K562 (cell line): ENCODE results near the gene PTPMT1. TPM values are rescaled to one million over a fixed set of nuclear protein-coding genes. Genes with fewer than 3 reads are reported as not detected.
A peak's percentile ranks its signal among the peaks of the same experiment; 100 is the strongest.

Source experiments
- BRF1 ChIP-seq: IDR thresholded peaks from 3 replicates; pipeline ENCODE4 v1.6.1; 2011; ENCODE audit warnings: borderline replicate concordance, mild to moderate bottlenecking; ENCODE audit not compliant: insufficient read length; ENCODE audit errors: extremely low read depth
- CTBP1 ChIP-seq: fragments of 450-650 bp; IDR thresholded peaks from 2 replicates; pipeline ENCODE4 v1.6.1; 2016; ENCODE audit warnings: borderline replicate concordance
- DDX20 ChIP-seq: fragments of 450-650 bp; IDR thresholded peaks from 2 replicates; pipeline ENCODE4 v1.6.1; 2016; ENCODE audit warnings: missing genetic modification characterization, low read depth, mild to moderate bottlenecking, missing compliant biosample characterization, moderate library complexity
- EHMT2 ChIP-seq: fragments of 450-650 bp; IDR thresholded peaks from 2 replicates; pipeline ENCODE4 v1.6.1; 2018; ENCODE audit warnings: antibody characterized with exemption
- HEY1 ChIP-seq: fragments of 250-450 bp; sonication (Bioruptor Pico); IDR thresholded peaks from 2 replicates; pipeline ENCODE4 v1.5.0; 2020; ENCODE audit warnings: mild to moderate bottlenecking, moderate library complexity, borderline replicate concordance
- KHSRP ChIP-seq: fragments of 450-650 bp; IDR thresholded peaks from 2 replicates; pipeline ENCODE4 v1.6.1; 2017
- MAZ ChIP-seq, 2 experiments: fragments of 450-650 bp in 1 of 2; sonication (generic) in 1 of 2; formaldehyde crosslinking; IDR thresholded peaks in 1 of 2; conservative IDR thresholded peaks in 1 of 2; 2 replicates each; pipeline versions ENCODE4 v1.4.0 to v1.5.0; 2020; ENCODE audit warnings: mild to moderate bottlenecking in 1 of 2, missing genetic modification reagents in 1 of 2
- NELFE ChIP-seq: IDR thresholded peaks from 2 replicates; pipeline ENCODE4 v1.6.1; 2011; ENCODE audit warnings: mild to moderate bottlenecking; ENCODE audit not compliant: insufficient read depth, insufficient read length
- RBM25 ChIP-seq: fragments of 200-400 bp; formaldehyde crosslinking; IDR thresholded peaks from 2 replicates; pipeline ENCODE4 v1.6.1; 2018; ENCODE audit warnings: low read length, low read depth, moderate library complexity; ENCODE audit not compliant: severe bottlenecking
- RHOXF2B ChIP-seq: fragments of 250-450 bp; sonication (Bioruptor Pico); conservative IDR thresholded peaks from 2 replicates; pipeline ENCODE4 v1.5.1; 2021
- TAL1 ChIP-seq: fragments of 450-650 bp; IDR thresholded peaks from 2 replicates; pipeline ENCODE4 v1.6.1; 2016; ENCODE audit warnings: mild to moderate bottlenecking
- TARDBP ChIP-seq: fragments of 450-650 bp; IDR thresholded peaks from 2 replicates; pipeline ENCODE4 v1.6.1; 2016
- YY1 ChIP-seq, 3 experiments: IDR thresholded peaks; 2 replicates each; pipeline ENCODE4 v1.6.1; 2011; ENCODE audit warnings: low read length in 2 of 3, mild to moderate bottlenecking in 2 of 3, moderate library complexity in 2 of 3, borderline replicate concordance in 1 of 3, control low read depth in 1 of 3, low read depth in 1 of 3; ENCODE audit not compliant: insufficient read depth in 3 of 3, insufficient replicate concordance in 2 of 3, control insufficient read depth in 1 of 3, insufficient read length in 1 of 3; ENCODE audit errors: extremely low read depth in 1 of 3
- ZNF174 ChIP-seq: fragments of 250-450 bp; sonication (Bioruptor Pico); IDR thresholded peaks from 2 replicates; pipeline ENCODE4 v1.4.0; 2020; ENCODE audit warnings: mild to moderate bottlenecking
- polyA plus RNA-seq, 8 experiments: library from polyadenylated mRNA; depleted of rRNA in 4 of 8; stranded (reverse) in 5 of 8; unstranded in 3 of 8; fragments of >200 nt; fragmentation: Nextera tagmentation in 2 of 8; fragmentation: Illumina TruSeq in 1 of 8; extraction: Ambion mirVana in 2 of 8; extraction: Trizol in 1 of 8; gene quantifications; 2 replicates each; pipeline versions ENCODE4 v1.2.1 to v1.2.3, GENCODE V29; 2011 to 2014; ENCODE audit warnings: inconsistent platforms in 1 of 8, missing spikeins in 1 of 8
- total RNA-seq, 7 experiments: library from RNA; depleted of rRNA in 6 of 7; stranded (reverse); fragments of >200 nt in 6 of 7; fragmentation: Illumina TruSeq in 2 of 7; extraction: Trizol in 2 of 7; gene quantifications; 2 replicates each; pipeline versions ENCODE4 v1.2.1 to v1.2.3, GENCODE V29; 2011 to 2021; ENCODE audit warnings: low replicate concordance in 1 of 7
- TF ChIP-seq, protein P1 (sequence below): fragments of 450-650 bp; IDR thresholded peaks from 2 replicates; pipeline ENCODE4 v1.7.1; 2018; ENCODE audit warnings: mild to moderate bottlenecking, low read depth; ENCODE audit not compliant: partially characterized antibody
- TF ChIP-seq, protein P2 (sequence below): sonication (generic); formaldehyde crosslinking; IDR thresholded peaks from 2 replicates; pipeline ENCODE4 v1.8.1; 2023; ENCODE audit warnings: mild to moderate bottlenecking, missing genetic modification reagents, moderate library complexity
- TF ChIP-seq, protein P3 (sequence below), 2 experiments: fragments of 450-650 bp in 1 of 2; IDR thresholded peaks; 2 replicates each; pipeline ENCODE4 v1.6.1; 2011 to 2017; ENCODE audit warnings: low read depth in 2 of 2, antibody characterized with exemption in 1 of 2, borderline replicate concordance in 1 of 2, low read length in 1 of 2, mild to moderate bottlenecking in 1 of 2, mixed read lengths in 1 of 2; ENCODE audit not compliant: control insufficient read depth in 1 of 2
- TF ChIP-seq, protein P4 (sequence below): fragments of 450-650 bp; IDR thresholded peaks from one replicate; pipeline ENCODE4 v1.6.1; 2018; ENCODE audit warnings: mild to moderate bottlenecking, moderate library complexity; ENCODE audit not compliant: partially characterized antibody

PTPMT1 gene
- total and polyA plus RNA-seq, 9 of the 15 experiments (the other 6 are each of a cell fraction or from before 2014, with no cell fraction given): 10.4 to 140 (median 67.2) TPM

DNA sequence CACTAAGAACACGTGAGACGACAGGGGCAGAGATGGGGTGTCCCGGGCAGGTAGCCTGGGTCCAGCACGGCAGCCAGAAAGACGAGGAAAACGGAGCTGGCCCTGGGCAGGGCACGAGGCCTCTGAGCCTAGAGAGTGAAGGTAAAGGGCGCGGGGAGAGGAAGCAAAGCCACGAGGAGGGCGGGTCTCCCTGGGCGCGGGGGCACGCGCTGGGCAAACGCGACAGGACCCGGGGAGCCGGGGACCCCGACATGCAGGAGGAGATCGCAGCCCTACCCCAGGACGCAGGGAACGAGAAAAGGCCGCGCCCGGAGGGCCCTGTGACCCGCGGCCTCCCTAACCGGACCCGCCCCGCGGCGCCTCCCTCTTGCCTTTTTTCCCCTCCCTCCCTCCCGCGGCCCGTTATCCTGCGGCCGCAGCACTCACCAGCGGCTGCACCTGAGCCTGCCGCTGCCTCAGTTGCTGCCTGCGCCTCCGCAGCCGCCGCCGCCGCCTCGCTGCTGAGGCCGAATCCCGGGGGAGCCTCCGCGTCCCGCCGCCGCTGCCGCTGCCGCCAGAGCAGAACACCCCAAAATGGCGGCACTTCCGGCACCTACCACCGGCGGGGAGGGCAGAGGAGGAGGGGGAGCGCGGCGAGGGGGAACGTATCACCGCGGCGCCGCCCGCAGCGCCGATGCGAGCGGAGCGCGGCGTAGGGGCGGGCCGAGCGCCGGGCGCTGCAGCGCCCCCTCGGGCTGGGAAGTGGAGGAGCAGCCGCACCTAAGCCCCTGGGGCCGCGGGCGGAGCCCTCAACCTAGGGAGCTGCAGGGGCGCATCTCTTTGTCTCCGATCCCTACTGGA is 12.6 kb upstream of the PTPMT1 start, which contains the start of gene CELF1 (continued):
- TF ChIP-seq, protein P1, sequence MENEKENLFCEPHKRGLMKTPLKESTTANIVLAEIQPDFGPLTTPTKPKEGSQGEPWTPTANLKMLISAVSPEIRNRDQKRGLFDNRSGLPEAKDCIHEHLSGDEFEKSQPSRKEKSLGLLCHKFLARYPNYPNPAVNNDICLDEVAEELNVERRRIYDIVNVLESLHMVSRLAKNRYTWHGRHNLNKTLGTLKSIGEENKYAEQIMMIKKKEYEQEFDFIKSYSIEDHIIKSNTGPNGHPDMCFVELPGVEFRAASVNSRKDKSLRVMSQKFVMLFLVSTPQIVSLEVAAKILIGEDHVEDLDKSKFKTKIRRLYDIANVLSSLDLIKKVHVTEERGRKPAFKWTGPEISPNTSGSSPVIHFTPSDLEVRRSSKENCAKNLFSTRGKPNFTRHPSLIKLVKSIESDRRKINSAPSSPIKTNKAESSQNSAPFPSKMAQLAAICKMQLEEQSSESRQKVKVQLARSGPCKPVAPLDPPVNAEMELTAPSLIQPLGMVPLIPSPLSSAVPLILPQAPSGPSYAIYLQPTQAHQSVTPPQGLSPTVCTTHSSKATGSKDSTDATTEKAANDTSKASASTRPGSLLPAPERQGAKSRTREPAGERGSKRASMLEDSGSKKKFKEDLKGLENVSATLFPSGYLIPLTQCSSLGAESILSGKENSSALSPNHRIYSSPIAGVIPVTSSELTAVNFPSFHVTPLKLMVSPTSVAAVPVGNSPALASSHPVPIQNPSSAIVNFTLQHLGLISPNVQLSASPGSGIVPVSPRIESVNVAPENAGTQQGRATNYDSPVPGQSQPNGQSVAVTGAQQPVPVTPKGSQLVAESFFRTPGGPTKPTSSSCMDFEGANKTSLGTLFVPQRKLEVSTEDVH: no peak
- TF ChIP-seq DDX20: no peak
- TF ChIP-seq TARDBP: no peak
- TF ChIP-seq, protein P2, sequence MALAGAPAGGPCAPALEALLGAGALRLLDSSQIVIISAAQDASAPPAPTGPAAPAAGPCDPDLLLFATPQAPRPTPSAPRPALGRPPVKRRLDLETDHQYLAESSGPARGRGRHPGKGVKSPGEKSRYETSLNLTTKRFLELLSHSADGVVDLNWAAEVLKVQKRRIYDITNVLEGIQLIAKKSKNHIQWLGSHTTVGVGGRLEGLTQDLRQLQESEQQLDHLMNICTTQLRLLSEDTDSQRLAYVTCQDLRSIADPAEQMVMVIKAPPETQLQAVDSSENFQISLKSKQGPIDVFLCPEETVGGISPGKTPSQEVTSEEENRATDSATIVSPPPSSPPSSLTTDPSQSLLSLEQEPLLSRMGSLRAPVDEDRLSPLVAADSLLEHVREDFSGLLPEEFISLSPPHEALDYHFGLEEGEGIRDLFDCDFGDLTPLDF (CRISPR knock-in tag): no peak
- TF ChIP-seq, protein P3, sequence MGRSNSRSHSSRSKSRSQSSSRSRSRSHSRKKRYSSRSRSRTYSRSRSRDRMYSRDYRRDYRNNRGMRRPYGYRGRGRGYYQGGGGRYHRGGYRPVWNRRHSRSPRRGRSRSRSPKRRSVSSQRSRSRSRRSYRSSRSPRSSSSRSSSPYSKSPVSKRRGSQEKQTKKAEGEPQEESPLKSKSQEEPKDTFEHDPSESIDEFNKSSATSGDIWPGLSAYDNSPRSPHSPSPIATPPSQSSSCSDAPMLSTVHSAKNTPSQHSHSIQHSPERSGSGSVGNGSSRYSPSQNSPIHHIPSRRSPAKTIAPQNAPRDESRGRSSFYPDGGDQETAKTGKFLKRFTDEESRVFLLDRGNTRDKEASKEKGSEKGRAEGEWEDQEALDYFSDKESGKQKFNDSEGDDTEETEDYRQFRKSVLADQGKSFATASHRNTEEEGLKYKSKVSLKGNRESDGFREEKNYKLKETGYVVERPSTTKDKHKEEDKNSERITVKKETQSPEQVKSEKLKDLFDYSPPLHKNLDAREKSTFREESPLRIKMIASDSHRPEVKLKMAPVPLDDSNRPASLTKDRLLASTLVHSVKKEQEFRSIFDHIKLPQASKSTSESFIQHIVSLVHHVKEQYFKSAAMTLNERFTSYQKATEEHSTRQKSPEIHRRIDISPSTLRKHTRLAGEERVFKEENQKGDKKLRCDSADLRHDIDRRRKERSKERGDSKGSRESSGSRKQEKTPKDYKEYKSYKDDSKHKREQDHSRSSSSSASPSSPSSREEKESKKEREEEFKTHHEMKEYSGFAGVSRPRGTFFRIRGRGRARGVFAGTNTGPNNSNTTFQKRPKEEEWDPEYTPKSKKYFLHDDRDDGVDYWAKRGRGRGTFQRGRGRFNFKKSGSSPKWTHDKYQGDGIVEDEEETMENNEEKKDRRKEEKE (IDR thresholded peaks at IDR 0.05; ENCODE audit: borderline replicate concordance in 1 of 2, control insufficient read depth in 1 of 2, low read depth in 2 of 2, low read length in 1 of 2): 0 out of 4 replicates have a peak, but pooled peaks of 1 of the 2 experiments have one; percentile 56
- no peak for TF ChIP-seq BRF1
- peak; percentile 81 to 98 (median 97) for TF ChIP-seq YY1 (IDR thresholded peaks at IDR 0.05; ENCODE audit: borderline replicate concordance in 1 of 3, control insufficient read depth in 1 of 3, extremely low read depth in 1 of 3, insufficient read depth in 3 of 3, insufficient read length in 1 of 3, insufficient replicate concordance in 2 of 3, low read depth in 1 of 3, low read length in 2 of 3)
- TF ChIP-seq ZNF174 (CRISPR knock-in tag): no peak
- no peak; the same call in 1 of the 2 replicates for TF ChIP-seq EHMT2
- peak; percentile 100 for TF ChIP-seq MAZ (CRISPR knock-in tag; conservative IDR thresholded peaks at IDR 0.05 in 1 of 2, IDR thresholded peaks at IDR 0.05 in 1 of 2)
- TF ChIP-seq RBM25: peak; percentile 27
- TF ChIP-seq KHSRP: no peak
- no peak for TF ChIP-seq NELFE
- no peak for TF ChIP-seq RHOXF2B (CRISPR knock-in tag)
- no peak for TF ChIP-seq HEY1 (CRISPR knock-in tag)
- TF ChIP-seq, protein P4, sequence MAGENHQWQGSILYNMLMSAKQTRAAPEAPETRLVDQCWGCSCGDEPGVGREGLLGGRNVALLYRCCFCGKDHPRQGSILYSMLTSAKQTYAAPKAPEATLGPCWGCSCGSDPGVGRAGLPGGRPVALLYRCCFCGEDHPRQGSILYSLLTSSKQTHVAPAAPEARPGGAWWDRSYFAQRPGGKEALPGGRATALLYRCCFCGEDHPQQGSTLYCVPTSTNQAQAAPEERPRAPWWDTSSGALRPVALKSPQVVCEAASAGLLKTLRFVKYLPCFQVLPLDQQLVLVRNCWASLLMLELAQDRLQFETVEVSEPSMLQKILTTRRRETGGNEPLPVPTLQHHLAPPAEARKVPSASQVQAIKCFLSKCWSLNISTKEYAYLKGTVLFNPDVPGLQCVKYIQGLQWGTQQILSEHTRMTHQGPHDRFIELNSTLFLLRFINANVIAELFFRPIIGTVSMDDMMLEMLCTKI: no peak
- peak; percentile 96 for TF ChIP-seq CTBP1
- TF ChIP-seq TAL1: no peak
